Bronchial epithelial cell (primary cell): ENCODE results near the gene NDNF. TPM values are rescaled to one million over a fixed set of nuclear protein-coding genes. Genes with fewer than 3 reads are reported as not detected.

Source experiments
- DNase-seq: peaks from one replicate; pipeline ENCODE4 v3.0.0-alpha.2; 2010; ENCODE audit warnings: low read depth
- FAIRE-seq: peaks from 2 replicates; lab custom pipeline; 2011; peaks lifted over from hg19 to GRCh38; lab: Jason Lieb, UNC
- H3K27me3 ChIP-seq: 2 replicates; pipeline ENCODE4 v1.5.1; 2011; ENCODE audit warnings: low read length; ENCODE audit not compliant: control insufficient read depth, insufficient read depth
- H3K36me3 ChIP-seq: 2 replicates; pipeline ENCODE4 v1.5.1; 2011; ENCODE audit warnings: low read length; ENCODE audit not compliant: control insufficient read depth, insufficient read depth
- H3K4me3 ChIP-seq: 2 replicates; pipeline ENCODE4 v1.5.1; 2011; ENCODE audit warnings: mild to moderate bottlenecking, low read depth, low read length, control low read depth
- CTCF ChIP-seq: IDR thresholded peaks from 2 replicates; pipeline ENCODE4 v1.5.1; 2011; ENCODE audit warnings: mild to moderate bottlenecking, moderate library complexity, low read length, control low read depth, inconsistent platforms; ENCODE audit not compliant: insufficient read depth, severe bottlenecking
- total RNA-seq: library from RNA; depleted of rRNA; stranded (reverse); fragments of >200 nt; gene quantifications from 2 replicates; pipeline ENCODE4 v1.2.1, GENCODE V29; 2014

NDNF gene
- total RNA-seq, 1 donor from 2014 or later: not detected

GRCh38 chr4:120995266-120996010, 76.9 kb downstream of the NDNF start:
- H3K4me3 ChIP-seq: no peak overlapping the region
- no peaks in the 10 kb centered on the region for H3K36me3 ChIP-seq
- DNase-seq: peak; percentile 3
- FAIRE-seq: no peak
- no peaks in the 10 kb centered on the region for H3K27me3 ChIP-seq
- no peak for TF ChIP-seq CTCF

GRCh38 chr4:120994521-120994920, 77.8 kb downstream of the NDNF start:
- no peak for TF ChIP-seq CTCF
- no peak for DNase-seq
- FAIRE-seq: no peak
- Histone ChIP-seq H3K36me3 (no peaks in the 10 kb centered on the region), H3K4me3 (no peak overlapping the region), H3K27me3 (no peaks in the 10 kb centered on the region)

DNA sequence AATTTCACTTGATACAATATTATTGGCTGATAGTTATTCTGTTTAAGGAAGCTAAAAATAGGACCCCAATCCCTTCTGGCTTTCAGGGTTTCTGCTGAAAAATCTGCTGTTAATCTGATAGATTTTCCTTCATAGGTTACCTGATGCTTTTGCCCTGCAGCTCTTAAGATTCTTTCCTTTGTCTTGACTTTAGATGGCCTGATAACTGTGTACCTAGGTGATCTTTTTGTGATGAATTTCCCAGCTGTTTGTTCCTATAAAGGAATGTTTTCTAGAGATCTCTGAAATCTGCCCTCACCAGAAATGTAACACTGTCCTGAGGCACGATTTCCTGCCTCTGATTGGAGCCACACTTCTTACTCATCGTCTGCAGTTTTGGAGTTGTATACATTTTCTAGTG, 80.5 kb downstream of the NDNF start:
- TF ChIP-seq CTCF: no peak
- FAIRE-seq: no peak

DNA sequence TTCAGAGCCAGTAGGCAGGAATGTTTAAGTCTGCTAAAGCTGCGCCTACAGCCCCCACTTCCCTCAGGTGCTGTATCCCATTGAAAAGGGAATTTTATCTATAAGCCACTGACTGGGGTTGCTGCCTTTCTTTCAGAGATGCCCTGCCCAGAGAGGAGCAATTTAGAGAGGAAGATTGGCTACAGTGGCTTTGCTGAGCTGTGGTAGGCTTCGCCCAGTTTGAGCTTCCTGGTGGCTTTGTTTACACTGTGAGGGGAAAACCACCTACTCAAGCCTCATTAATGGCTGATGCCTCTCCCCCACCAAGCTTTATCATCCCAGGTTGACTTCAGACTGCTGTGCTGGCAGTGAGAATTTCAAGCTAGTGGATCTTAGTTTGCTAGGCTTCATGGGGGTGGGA, 82.1 kb downstream of the NDNF start:
- no peak for TF ChIP-seq CTCF
- DNase-seq: no peak
- H3K36me3 ChIP-seq: no peaks in the 10 kb centered on the region
- no peak overlapping the region for H3K4me3 ChIP-seq
- no peaks in the 10 kb centered on the region for H3K27me3 ChIP-seq
- no peak for FAIRE-seq

More for the DNA sequence above, 80.5 kb downstream of the NDNF start:
- H3K27me3 ChIP-seq: no peaks in the 10 kb centered on the region
- H3K36me3 ChIP-seq: no peaks in the 10 kb centered on the region
- H3K4me3 ChIP-seq: no peak overlapping the region
- DNase-seq: no peak

Other genes with a start within 250 kb of the NDNF start
- gene PRDM5, start 149.8 kb downstream of the NDNF start, total RNA-seq: 8.4 and 9.0 TPM in 2 replicates
- not detected in 2 replicates for gene TNIP3, start 91.8 kb upstream of the NDNF start, total RNA-seq